Loucy (cell line): ENCODE results near the gene AP3S1.
A peak's percentile ranks its signal among the peaks of the same experiment; 100 is the strongest.

ENCODE experiments used
- H2AFZ ChIP-seq: fragments of 200-600 bp; sonication (generic); 2 replicates; pipeline ENCODE4 v1.6.0; 2016; ENCODE audit warnings: antibody characterized with exemption, mild to moderate bottlenecking, low read length, moderate library complexity
- H3F3A ChIP-seq: fragments of 200-600 bp; 2 replicates; pipeline ENCODE4 v1.6.0; 2016; ENCODE audit warnings: antibody characterized with exemption, low read depth, mild to moderate bottlenecking
- H3K27me3 ChIP-seq: fragments of 200-600 bp; sonication (generic); 2 replicates; pipeline ENCODE4 v1.6.1; 2014; ENCODE audit warnings: low read length, mild to moderate bottlenecking; ENCODE audit not compliant: insufficient read depth, poor library complexity, severe bottlenecking
- H3K36me3 ChIP-seq: fragments of 200-600 bp; sonication (generic); 2 replicates; pipeline ENCODE4 v1.6.1; 2016; ENCODE audit warnings: low read length; ENCODE audit not compliant: insufficient read depth
- H3K4me1 ChIP-seq: fragments of 200-600 bp; sonication (generic); 2 replicates; pipeline ENCODE4 v1.5.1; 2014; ENCODE audit warnings: low read length, mild to moderate bottlenecking; ENCODE audit not compliant: insufficient read depth, poor library complexity, severe bottlenecking
- H3K4me2 ChIP-seq: fragments of 200-600 bp; sonication (generic); 2 replicates; pipeline ENCODE4 v1.6.0; 2014; ENCODE audit warnings: antibody characterized with exemption, low read length, low read depth, mild to moderate bottlenecking; ENCODE audit not compliant: poor library complexity, severe bottlenecking
- H3K4me3 ChIP-seq: fragments of 200-600 bp; sonication (generic); 2 replicates; pipeline ENCODE4 v1.5.1; 2014; ENCODE audit warnings: low read length, mild to moderate bottlenecking, mixed read lengths; ENCODE audit not compliant: poor library complexity, severe bottlenecking
- H3K79me2 ChIP-seq: fragments of 200-600 bp; sonication (generic); 2 replicates; pipeline ENCODE4 v1.6.1; 2014; ENCODE audit warnings: low read length; ENCODE audit not compliant: insufficient read depth
- H3K9ac ChIP-seq: fragments of 200-600 bp; sonication (generic); 2 replicates; pipeline ENCODE4 v1.6.0; 2014; ENCODE audit warnings: mild to moderate bottlenecking, low read depth, low read length, moderate library complexity; ENCODE audit not compliant: poor library complexity, severe bottlenecking
- H3K9me2 ChIP-seq: fragments of 200-600 bp; sonication (generic); replicated peaks from 2 replicates; pipeline ENCODE4 v1.6.1; 2016; ENCODE audit warnings: low read depth, low read length, mixed read lengths
- H3K9me3 ChIP-seq: fragments of 200-600 bp; sonication (generic); 2 replicates; pipeline ENCODE4 v1.6.1; 2014; ENCODE audit warnings: mild to moderate bottlenecking, antibody characterized with exemption, low read length, low read depth; ENCODE audit not compliant: insufficient read depth
- H4K20me1 ChIP-seq: fragments of 200-600 bp; sonication (generic); 2 replicates; pipeline ENCODE4 v1.6.0; 2014; ENCODE audit warnings: antibody characterized with exemption, low read length, mild to moderate bottlenecking; ENCODE audit not compliant: insufficient read depth, poor library complexity, severe bottlenecking
- EZH2phosphoT487 ChIP-seq: fragments of 200-600 bp; IDR thresholded peaks from 2 replicates; pipeline ENCODE4 v1.6.1; 2018; ENCODE audit warnings: antibody characterized with exemption, mild to moderate bottlenecking, moderate library complexity, borderline replicate concordance
- TF ChIP-seq, protein P1 (sequence below): fragments of 200-600 bp; sonication (generic); conservative IDR thresholded peaks from 2 replicates; pipeline ENCODE4 v1.5.1; 2014; ENCODE audit warnings: mild to moderate bottlenecking, antibody characterized with exemption, low read length

AP3S1 gene

DNA sequence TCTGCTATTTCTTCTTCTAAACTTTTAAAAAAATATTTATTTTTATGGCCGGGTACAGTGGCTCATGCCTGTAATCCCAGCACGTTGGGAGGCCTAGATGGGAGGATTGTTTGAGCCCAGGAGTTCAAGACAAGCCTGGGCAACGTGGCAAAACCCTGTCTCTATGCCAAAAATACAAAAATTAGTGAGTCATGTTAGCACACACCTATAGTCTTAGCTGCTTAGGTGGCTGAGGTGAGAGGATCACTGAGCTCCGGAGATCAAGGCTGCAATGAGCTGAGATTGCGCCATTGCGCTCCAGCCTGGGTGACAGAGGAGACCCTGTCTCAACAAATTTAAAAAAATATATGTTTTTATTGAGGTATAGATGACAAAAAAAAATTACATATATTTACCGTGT is 5.6 kb downstream of the AP3S1 start:
- Histone ChIP-seq H3K27me3 (no peaks in the 10 kb centered on the region), H3K4me2 (peak overlapping the region; percentile 50), H3K9me3 (no peaks in the 10 kb centered on the region), H3K4me3 (no peak overlapping the region), H3K4me1 (peaks cover 28% of the 10 kb centered on the region), H2AFZ (no peak overlapping the region), H3K36me3 (no peaks in the 10 kb centered on the region), H4K20me1 (peaks cover 34% of the 10 kb centered on the region), H3F3A (no peaks in the 10 kb centered on the region), H3K79me2 (peaks cover 78% of the 10 kb centered on the region), H3K9ac (no peak overlapping the region), H3K9me2 (no peaks in the 10 kb centered on the region)
- TF ChIP-seq EZH2phosphoT487, result no peak
- TF ChIP-seq, protein P1, sequence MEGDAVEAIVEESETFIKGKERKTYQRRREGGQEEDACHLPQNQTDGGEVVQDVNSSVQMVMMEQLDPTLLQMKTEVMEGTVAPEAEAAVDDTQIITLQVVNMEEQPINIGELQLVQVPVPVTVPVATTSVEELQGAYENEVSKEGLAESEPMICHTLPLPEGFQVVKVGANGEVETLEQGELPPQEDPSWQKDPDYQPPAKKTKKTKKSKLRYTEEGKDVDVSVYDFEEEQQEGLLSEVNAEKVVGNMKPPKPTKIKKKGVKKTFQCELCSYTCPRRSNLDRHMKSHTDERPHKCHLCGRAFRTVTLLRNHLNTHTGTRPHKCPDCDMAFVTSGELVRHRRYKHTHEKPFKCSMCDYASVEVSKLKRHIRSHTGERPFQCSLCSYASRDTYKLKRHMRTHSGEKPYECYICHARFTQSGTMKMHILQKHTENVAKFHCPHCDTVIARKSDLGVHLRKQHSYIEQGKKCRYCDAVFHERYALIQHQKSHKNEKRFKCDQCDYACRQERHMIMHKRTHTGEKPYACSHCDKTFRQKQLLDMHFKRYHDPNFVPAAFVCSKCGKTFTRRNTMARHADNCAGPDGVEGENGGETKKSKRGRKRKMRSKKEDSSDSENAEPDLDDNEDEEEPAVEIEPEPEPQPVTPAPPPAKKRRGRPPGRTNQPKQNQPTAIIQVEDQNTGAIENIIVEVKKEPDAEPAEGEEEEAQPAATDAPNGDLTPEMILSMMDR, result no peak

- H4K20me1 ChIP-seq, result peaks cover 24% of the 10 kb centered on the region
- H3K4me2 ChIP-seq, result peak overlapping the region; percentile 16
- H3K4me1 ChIP-seq, result peaks cover 25% of the 10 kb centered on the region
- no peaks in the 10 kb centered on the region for H3F3A ChIP-seq
- no peaks in the 10 kb centered on the region for H3K27me3 ChIP-seq
- H3K9me2 ChIP-seq, result no peaks in the 10 kb centered on the region
- H3K9me3 ChIP-seq, result no peaks in the 10 kb centered on the region
- H3K36me3 ChIP-seq, result no peaks in the 10 kb centered on the region
- no peak overlapping the region for H2AFZ ChIP-seq
- peaks cover 71% of the 10 kb centered on the region for H3K79me2 ChIP-seq
- TF ChIP-seq EZH2phosphoT487, result no peak
- TF ChIP-seq, protein P1, result no peak
- no peak overlapping the region for H3K9ac ChIP-seq
- no peak overlapping the region for H3K4me3 ChIP-seq
Measured at GRCh38 chr5:115849258-115849798, 7.6 kb downstream of the AP3S1 start.

DNA sequence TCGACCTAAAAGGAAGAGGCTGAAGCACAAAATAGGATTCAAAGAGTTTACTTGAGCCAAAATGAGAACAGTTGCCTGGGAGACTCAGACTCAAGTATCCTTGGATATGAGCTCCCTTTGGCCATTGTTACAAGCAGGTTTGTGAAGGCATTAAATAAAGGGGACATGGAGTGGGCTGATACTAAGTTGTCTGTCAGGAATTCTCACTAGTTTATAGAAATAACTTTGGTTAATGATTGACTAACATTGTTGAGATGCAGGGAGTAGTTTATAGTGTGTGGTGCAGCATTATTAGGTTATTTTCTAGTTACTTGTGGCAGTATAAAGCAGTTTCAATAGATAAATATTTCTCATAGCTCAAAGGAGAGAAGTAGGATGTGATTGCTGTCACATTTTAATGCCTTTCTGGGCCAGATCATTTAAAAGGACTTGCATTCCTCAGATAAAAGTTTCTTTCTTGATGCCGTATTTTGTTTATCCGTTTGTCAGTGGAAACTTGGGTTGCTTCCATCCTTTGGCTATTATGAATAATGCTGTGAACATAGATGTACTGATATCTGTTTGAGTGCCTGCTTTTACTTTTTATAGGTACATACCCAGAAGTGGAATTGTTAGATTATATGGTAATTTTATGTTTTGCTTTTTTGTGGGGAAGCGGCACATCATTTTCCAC is 9.1 kb downstream of the AP3S1 start:
- Histone ChIP-seq H3K9me2 (no peaks in the 10 kb centered on the region), H3K36me3 (no peaks in the 10 kb centered on the region), H3K9me3 (no peaks in the 10 kb centered on the region), H3K27me3 (no peaks in the 10 kb centered on the region), H3K4me3 (no peak overlapping the region), H4K20me1 (peaks cover 19% of the 10 kb centered on the region), H3K79me2 (peaks cover 63% of the 10 kb centered on the region), H3K9ac (no peak overlapping the region), H3K4me1 (peaks cover 22% of the 10 kb centered on the region), H3F3A (no peaks in the 10 kb centered on the region), H3K4me2 (no peak overlapping the region), H2AFZ (no peak overlapping the region)
- TF ChIP-seq EZH2phosphoT487, result no peak
- TF ChIP-seq, protein P1, result no peak
